ENCODE measurements around the gene IL32. TPM values are rescaled to one million over a fixed set of nuclear protein-coding genes. Genes with fewer than 3 reads are reported as not detected.

Gene IL32
- total and polyA plus RNA-seq, 9 of the 15 experiments (the other 6 are each of a cell fraction or from before 2014, with no cell fraction given), result 0.21 to 2.2 (median 0.37) TPM; not detected in 3

DNA sequence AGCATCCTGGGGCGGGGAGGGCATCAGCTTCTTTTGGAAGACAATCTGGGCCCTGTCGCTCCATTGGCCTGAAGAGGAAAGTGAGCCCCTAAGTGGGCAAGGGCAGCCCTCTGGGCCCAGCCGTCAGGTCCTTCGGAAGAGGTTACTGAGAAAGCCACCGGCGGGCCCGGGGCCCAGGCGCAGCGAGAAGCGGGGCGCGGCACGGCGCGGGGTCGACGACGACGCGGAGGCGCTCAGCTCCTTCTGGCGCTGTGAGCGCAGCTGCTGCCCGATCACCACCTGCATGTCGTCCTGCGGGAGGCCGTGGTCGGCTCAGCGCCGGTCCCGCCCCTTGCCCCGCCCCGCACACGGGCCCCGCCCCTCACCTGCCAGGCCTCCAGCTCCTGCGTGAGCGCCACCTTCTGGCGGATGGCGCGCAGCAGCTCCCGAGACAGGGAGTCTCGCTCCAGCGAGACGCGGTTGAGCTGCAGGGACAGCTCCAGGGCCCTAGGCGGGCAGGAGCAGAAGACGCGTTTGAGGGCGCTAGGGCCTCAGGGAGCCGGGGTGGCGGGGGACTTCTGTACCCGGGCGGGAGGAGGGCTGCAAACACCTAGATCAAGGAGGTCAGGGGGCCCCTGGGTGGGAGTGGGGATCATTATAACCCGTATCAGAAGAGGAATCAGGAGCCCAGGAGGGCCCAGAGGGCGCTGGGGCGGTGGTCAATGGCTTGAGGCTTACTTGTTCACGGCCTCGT, 37.3 kb upstream of the IL32 start:
- intact Hi-C loops (cut with micrococcal nuclease), result loop anchor here (1.0 to 10.0 kb wide), 2 partner anchors 25 to 63 kb away; partner anchors contain the start of genes KREMEN2 and PAQR4
- Histone ChIP-seq H3K9me1 (ENCODE audit: control insufficient read depth, insufficient read depth, low read length) (no peaks in the 10 kb centered on the region), H3K9ac (ENCODE audit: insufficient read depth in 1 of 2, low read depth in 2 of 2, low read length in 2 of 2) (peak overlapping the region in 1 of 2 experiments; percentile 89; a peak in 2 of 4 replicates), H3K36me3 (ENCODE audit: control insufficient read depth, insufficient read depth, low read length) (peaks cover 24% of the 10 kb centered on the region; the same call in 2 of the 3 replicates), H2AFZ (ENCODE audit: low read depth, low read length) (no peak overlapping the region), H3K79me2 (ENCODE audit: control insufficient read depth, insufficient read depth, low read length) (peaks cover 12% of the 10 kb centered on the region), H3K27ac (ENCODE audit: extremely low read depth, low read depth, low read length) (no peak overlapping the region), H3K4me3 (no peak overlapping the region), H3K4me2 (ENCODE audit: insufficient read depth, low read length) (peak overlapping the region; percentile 67), H3K9me3 (replicated peaks; ENCODE audit: control insufficient read depth, insufficient read depth, low read depth, low read length) (no peaks in the 10 kb centered on the region), H3K4me1 (replicated peaks in 1 of 2; ENCODE audit: control insufficient read depth in 2 of 2, insufficient read depth in 2 of 2, low read length in 2 of 2) (peaks cover 17 to 74% of the 10 kb centered on the region in 2 experiments), H3K27me3 (ENCODE audit: control insufficient read depth in 2 of 2, insufficient read depth in 2 of 2, low read length in 2 of 2) (peaks cover 12 to 39% of the 10 kb centered on the region in 2 experiments; a peak in 4 of 5 replicates), H4K20me1 (replicated peaks; ENCODE audit: control insufficient read depth, insufficient read depth, low read length) (peaks cover 6% of the 10 kb centered on the region; the same call in 1 of the 2 replicates)
- 3% methylated on average over 37 of the region's 58 CpGs for WGBS (ENCODE audit: insufficient coverage, low coverage, missing lambda C conversion rate)
- ATAC-seq (peak; percentile 75), DNase-seq (ENCODE audit: extremely low read depth in 1 of 4, low spot score in 3 of 4) (peak; percentile 92 to 95 (median 92)), FAIRE-seq (peak; percentile 81)
- ChIA-PET POLR2A (interaction anchor here (0.7 to 1.9 kb wide), 9 partner anchors 20 to 129 kb away, joined by 3 to 6 read pairs (median 4); no protein-coding TSS in a partner anchor), CTCF (ENCODE audit: low intra/inter-chr PET ratio) (interaction anchor here (0.7 to 0.8 kb wide), 2 partner anchors 25 kb away, joined by 3 read pairs; no protein-coding TSS in a partner anchor)
- BruUV-seq (replicated peaks), result no TSS peak
- in situ Hi-C loops (cut with MboI), result no loop called here
- TF ChIP-seq, protein P1, sequence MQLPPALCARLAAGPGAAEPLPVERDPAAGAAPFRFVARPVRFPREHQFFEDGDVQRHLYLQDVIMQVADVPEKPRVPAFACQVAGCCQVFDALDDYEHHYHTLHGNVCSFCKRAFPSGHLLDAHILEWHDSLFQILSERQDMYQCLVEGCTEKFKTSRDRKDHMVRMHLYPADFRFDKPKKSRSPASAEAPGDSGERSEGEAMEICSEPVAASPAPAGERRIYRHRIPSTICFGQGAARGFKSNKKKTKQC (CRISPR knock-in tag; IDR thresholded peaks at IDR 0.05), result peak; percentile 31; the same call in 1 of the 2 replicates
- TF ChIP-seq ZBTB17 (CRISPR knock-in tag; IDR thresholded peaks at IDR 0.05), result no peak
- TF ChIP-seq SAFB (IDR thresholded peaks at IDR 0.05; ENCODE audit: borderline replicate concordance, low read depth, low read length), result no peak
- TF ChIP-seq NFYB (IDR thresholded peaks at IDR 0.05; ENCODE audit: extremely low read depth, insufficient read length), result no peak
- peak; percentile 81 for TF ChIP-seq CTBP1 (IDR thresholded peaks at IDR 0.05; ENCODE audit: borderline replicate concordance)
- 0 out of 4 replicates have a peak, but pooled peaks of 1 of the 2 experiments have one; percentile 26 for TF ChIP-seq SRF (CRISPR knock-in tag; IDR thresholded peaks at IDR 0.05)
- TF ChIP-seq MAZ (CRISPR knock-in tag; conservative IDR thresholded peaks at IDR 0.05 in 1 of 2, IDR thresholded peaks at IDR 0.05 in 1 of 2), result peak; percentile 43 to 92; a peak in 2 of 4 replicates
- TF ChIP-seq, protein P2, sequence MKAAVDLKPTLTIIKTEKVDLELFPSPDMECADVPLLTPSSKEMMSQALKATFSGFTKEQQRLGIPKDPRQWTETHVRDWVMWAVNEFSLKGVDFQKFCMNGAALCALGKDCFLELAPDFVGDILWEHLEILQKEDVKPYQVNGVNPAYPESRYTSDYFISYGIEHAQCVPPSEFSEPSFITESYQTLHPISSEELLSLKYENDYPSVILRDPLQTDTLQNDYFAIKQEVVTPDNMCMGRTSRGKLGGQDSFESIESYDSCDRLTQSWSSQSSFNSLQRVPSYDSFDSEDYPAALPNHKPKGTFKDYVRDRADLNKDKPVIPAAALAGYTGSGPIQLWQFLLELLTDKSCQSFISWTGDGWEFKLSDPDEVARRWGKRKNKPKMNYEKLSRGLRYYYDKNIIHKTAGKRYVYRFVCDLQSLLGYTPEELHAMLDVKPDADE (conservative IDR thresholded peaks at IDR 0.05; ENCODE audit: control insufficient read depth, low read depth, low read length), result 0 out of 2 replicates have a peak, but pooled peaks have one; percentile 39
- no peak for TF ChIP-seq ZNF324 (CRISPR knock-in tag; IDR thresholded peaks at IDR 0.05)
- no peak for TF ChIP-seq EZH2 (IDR thresholded peaks at IDR 0.05; ENCODE audit: borderline replicate concordance, low read depth, low read length)
- 0 out of 2 replicates have a peak, but pooled peaks have one; percentile 25 for TF ChIP-seq ZNF263 (CRISPR knock-in tag; IDR thresholded peaks at IDR 0.05; ENCODE audit: borderline replicate concordance)
- peak; percentile 64 for TF ChIP-seq CCNT2 (IDR thresholded peaks at IDR 0.05; ENCODE audit: borderline replicate concordance, extremely low read depth, insufficient read length, low read depth, low read length)
- peak; percentile 55; the same call in 1 of the 2 replicates for TF ChIP-seq L3MBTL2 (IDR thresholded peaks at IDR 0.05)
- TF ChIP-seq HCFC1 (IDR thresholded peaks at IDR 0.05; ENCODE audit: low read depth, low read length), result peak; percentile 34; the same call in 1 of the 2 replicates
- no peak for TF ChIP-seq NFRKB (IDR thresholded peaks at IDR 0.05; ENCODE audit: low read depth)
- TF ChIP-seq BHLHE40 (IDR thresholded peaks at IDR 0.05; ENCODE audit: low read length), result peak; percentile 79
- 0 out of 2 replicates have a peak, but pooled peaks have one; percentile 40 for TF ChIP-seq ZBED1 (IDR thresholded peaks at IDR 0.05)
- no peak for TF ChIP-seq NUFIP1 (IDR thresholded peaks at IDR 0.05; ENCODE audit: partially characterized antibody)
